ENCODE data around the gene NRDE2. TPM values are rescaled to one million over a fixed set of nuclear protein-coding genes. Genes with fewer than 3 reads are reported as not detected.
"Not testable (repeated sequence)": the region's sequence is repeated elsewhere in the genome, so short reads cannot be mapped to it uniquely, and the experiment has no call there.

Gene NRDE2
- total RNA-seq, 1 donor from 2014 or later, result 22.9 TPM

GRCh38 chr14:90356925-90357324 is 25.2 kb upstream of the NRDE2 start:
- intact Hi-C loops (cut with micrococcal nuclease), result no loop called here
- H3K9me3 Mint-ChIP-seq, result no peaks in the 10 kb centered on the region
- no peak overlapping the region for H3K4me3 Mint-ChIP-seq
- H3K36me3 Mint-ChIP-seq (ENCODE audit: low read depth), result no peaks in the 10 kb centered on the region
- no peaks in the 10 kb centered on the region for H3K4me1 Mint-ChIP-seq (ENCODE audit: low read depth)
- H3K27me3 Mint-ChIP-seq (ENCODE audit: insufficient read depth), result peaks cover 5% of the 10 kb centered on the region
- DNase-seq (ENCODE audit: low spot score), result no peak
- no peak overlapping the region for H3K27ac Mint-ChIP-seq

DNA sequence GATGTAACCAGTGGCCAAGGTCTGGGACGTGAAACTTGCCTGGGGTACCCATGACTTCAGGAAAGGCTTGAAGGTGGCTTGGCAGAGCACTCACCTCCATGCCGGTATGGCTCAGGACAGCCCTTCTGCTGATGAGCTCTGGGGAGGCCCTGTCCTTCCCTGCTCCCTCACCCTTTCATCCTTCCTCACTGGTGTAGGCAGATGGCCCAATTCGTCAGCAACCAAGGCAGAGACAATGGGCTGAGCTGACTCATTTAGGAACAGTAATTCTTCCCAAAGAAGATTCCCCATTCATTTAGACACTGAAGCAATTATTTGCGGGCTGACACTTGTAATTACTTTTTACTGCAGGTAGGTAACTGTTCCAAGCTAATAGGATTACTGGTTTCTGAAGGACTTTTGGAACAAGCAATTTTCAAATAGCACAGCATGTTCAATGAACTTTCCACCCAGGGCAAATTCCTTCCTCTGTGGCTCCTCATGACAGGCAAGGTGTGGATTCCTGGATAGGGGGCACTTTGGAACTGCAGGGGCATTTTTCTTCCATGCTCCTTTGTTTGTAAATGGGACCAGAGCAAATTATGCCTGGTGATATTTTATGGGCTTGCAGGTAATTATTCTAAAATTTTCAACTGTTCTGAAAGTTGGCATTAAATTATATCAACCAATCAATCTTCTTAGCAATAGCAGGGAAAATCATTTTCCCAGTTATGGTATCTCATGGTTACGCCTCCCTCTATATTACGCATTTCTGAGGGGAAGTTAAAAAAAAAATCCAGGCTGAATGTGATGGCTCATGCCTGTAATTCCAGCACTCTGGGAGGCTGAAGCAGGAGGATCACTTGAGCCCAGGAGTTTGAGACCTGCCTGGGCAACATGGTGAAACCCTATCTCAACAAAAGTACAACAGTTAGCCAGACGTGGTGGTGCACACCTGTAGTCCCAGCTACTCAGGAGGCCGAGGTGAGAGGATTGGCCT is 24.1 kb upstream of the NRDE2 start:
- no peak overlapping the region for H3K4me3 Mint-ChIP-seq
- H3K27me3 Mint-ChIP-seq (ENCODE audit: insufficient read depth), result peaks cover 5% of the 10 kb centered on the region
- H3K4me1 Mint-ChIP-seq (ENCODE audit: low read depth), result no peaks in the 10 kb centered on the region
- no peaks in the 10 kb centered on the region for H3K36me3 Mint-ChIP-seq (ENCODE audit: low read depth)
- H3K27ac Mint-ChIP-seq, result no peak overlapping the region
- intact Hi-C loops (cut with micrococcal nuclease), result no loop called here
- no peak for DNase-seq (ENCODE audit: low spot score)
- no peaks in the 10 kb centered on the region for H3K9me3 Mint-ChIP-seq

DNA sequence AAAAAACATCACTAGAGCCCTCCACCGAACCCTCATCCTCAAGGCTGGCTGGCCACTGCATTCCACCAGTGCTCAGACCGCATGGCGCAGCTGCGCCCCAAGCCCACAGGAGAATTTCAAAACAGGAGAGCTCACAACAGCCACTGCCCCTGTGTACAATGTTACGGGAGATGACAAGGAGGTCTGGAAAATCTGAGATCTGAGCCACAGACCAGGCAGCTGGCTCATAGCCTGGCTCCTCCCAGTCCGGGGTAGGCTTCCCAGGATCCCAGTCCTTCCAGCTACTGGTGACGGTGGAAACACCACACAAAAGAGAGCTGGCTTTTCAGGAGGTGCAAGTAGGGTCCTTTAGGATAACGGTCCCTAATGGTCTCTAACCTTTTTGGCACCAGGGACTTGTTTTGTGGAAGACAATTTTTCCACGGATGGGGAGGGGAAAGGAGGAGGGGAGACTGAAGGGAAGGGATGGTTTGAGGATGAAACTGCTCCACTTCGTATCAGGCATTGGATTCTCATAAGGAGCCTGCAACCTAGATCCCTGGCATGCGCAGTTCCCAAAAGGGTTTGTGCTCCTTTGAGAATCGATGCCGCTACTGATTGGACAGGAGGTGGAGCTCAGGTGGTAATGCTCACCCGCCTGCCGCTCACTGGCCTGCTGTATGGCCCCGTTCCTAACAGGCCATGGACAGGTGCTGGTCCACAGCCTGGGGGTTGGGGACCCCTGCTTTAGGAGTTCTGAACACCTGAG is 23.0 kb upstream of the NRDE2 start:
- no peak for DNase-seq (ENCODE audit: low spot score)
- H3K27me3 Mint-ChIP-seq (ENCODE audit: insufficient read depth), result peaks cover 5% of the 10 kb centered on the region
- H3K27ac Mint-ChIP-seq, result no peak overlapping the region
- no peaks in the 10 kb centered on the region for H3K9me3 Mint-ChIP-seq
- H3K4me1 Mint-ChIP-seq (ENCODE audit: low read depth), result peaks cover 4% of the 10 kb centered on the region
- H3K4me3 Mint-ChIP-seq, result no peak overlapping the region
- H3K36me3 Mint-ChIP-seq (ENCODE audit: low read depth), result no peaks in the 10 kb centered on the region
- intact Hi-C loops (cut with micrococcal nuclease), result no loop called here

DNA sequence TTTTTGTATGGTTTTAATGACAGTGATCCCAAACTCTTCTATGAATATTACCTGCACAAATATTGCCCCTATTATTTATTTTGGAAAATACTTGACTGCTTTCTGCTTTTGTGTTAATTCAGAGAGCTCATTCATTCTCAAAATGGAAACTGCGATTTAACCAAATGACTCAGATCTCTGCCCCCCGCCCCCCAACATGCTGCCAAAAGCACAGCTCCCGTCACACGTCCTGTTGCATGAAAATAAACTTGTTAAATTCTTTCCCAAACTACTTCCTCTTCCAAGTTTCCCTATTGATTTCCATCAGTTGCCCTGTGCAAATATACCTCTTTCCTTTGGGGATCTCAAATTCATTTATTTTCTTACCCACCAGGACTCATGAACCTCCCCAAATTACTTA is 18.0 kb upstream of the NRDE2 start:
- Mint-ChIP-seq H3K4me1 (ENCODE audit: low read depth) (peaks cover 4% of the 10 kb centered on the region), H3K9me3 (no peaks in the 10 kb centered on the region), H3K36me3 (ENCODE audit: low read depth) (no peaks in the 10 kb centered on the region), H3K27ac (no peak overlapping the region), H3K4me3 (no peak overlapping the region), H3K27me3 (ENCODE audit: insufficient read depth) (no peaks in the 10 kb centered on the region)
- DNase-seq (ENCODE audit: low spot score), result no peak
- intact Hi-C loops (cut with micrococcal nuclease), result no loop called here

GRCh38 chr14:90348270-90348669 is 16.5 kb upstream of the NRDE2 start:
- H3K9me3 Mint-ChIP-seq, result no peaks in the 10 kb centered on the region
- intact Hi-C loops (cut with micrococcal nuclease), result no loop called here
- no peak overlapping the region for H3K4me3 Mint-ChIP-seq
- no peaks in the 10 kb centered on the region for H3K27me3 Mint-ChIP-seq (ENCODE audit: insufficient read depth)
- H3K27ac Mint-ChIP-seq, result no peak overlapping the region
- peaks cover 4% of the 10 kb centered on the region for H3K4me1 Mint-ChIP-seq (ENCODE audit: low read depth)
- H3K36me3 Mint-ChIP-seq (ENCODE audit: low read depth), result no peaks in the 10 kb centered on the region
- no peak for DNase-seq (ENCODE audit: low spot score)

DNA sequence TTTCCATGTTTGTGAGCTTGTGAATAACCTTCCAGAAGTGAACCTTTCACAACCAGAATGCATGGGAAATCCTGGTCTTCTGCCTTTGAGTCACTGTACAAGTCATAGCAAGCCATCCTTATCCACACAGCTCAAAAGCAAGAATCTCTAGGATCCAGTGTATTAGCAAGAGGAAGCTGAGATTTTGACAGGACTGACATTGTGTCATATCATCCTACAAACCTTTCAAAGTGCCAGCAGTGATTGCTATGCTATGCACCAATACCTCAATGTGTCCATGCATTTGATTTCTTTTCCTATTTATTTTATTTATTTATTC is 13.5 kb upstream of the NRDE2 start:
- intact Hi-C loops (cut with micrococcal nuclease), result no loop called here
- H3K27me3 Mint-ChIP-seq (ENCODE audit: insufficient read depth), result no peaks in the 10 kb centered on the region
- no peaks in the 10 kb centered on the region for H3K9me3 Mint-ChIP-seq
- H3K36me3 Mint-ChIP-seq (ENCODE audit: low read depth), result no peaks in the 10 kb centered on the region
- peaks cover 4% of the 10 kb centered on the region for H3K4me1 Mint-ChIP-seq (ENCODE audit: low read depth)
- DNase-seq (ENCODE audit: low spot score), result no peak
- H3K27ac Mint-ChIP-seq, result no peak overlapping the region
- no peak overlapping the region for H3K4me3 Mint-ChIP-seq

DNA sequence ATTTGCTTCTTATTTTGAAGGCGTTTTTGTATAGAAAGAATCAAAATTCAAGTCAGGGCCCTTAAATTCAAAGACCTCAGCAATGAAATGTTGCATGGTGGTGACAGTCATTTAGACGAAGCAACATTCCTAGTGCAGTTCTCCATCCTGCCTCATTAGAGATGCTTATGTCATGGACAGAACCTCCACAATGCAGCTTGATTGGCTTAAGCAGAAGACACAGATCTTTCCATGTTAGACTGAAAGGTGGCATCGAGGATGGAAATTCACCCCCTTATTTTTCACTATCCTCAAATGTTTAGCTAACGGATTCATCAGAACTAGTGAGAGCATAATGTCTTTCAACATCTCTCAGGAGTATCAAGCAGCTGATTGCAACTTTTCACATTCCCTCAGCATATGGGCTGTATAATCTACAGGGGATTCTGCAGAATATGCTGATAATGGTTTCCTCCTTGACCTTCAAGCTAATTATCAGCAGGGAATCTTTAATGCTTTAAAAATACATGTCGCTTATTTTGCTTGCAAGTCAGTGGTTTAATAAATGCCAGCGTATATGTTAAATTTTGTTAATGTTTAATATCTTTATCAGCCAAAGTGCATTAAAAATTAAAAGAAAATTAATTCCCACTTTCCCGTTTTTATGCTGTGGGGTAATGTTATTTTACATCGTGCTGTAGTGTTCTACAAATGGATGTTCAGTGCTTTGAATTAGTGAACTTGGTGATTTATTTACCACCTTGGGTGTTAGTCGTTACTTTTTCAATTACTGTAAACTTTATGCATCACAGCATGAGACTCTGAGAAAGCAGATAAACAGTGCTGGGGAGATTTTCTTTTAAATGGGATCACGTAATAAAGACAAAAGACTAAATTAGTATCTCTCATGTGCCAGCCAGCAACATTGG is 12.8 kb upstream of the NRDE2 start:
- Mint-ChIP-seq H3K9me3 (no peaks in the 10 kb centered on the region), H3K27me3 (ENCODE audit: insufficient read depth) (peaks cover 2% of the 10 kb centered on the region), H3K36me3 (ENCODE audit: low read depth) (no peaks in the 10 kb centered on the region), H3K27ac (no peak overlapping the region), H3K4me3 (no peak overlapping the region), H3K4me1 (ENCODE audit: low read depth) (no peaks in the 10 kb centered on the region)
- DNase-seq (ENCODE audit: low spot score), result no peak
- intact Hi-C loops (cut with micrococcal nuclease), result no loop called here

DNA sequence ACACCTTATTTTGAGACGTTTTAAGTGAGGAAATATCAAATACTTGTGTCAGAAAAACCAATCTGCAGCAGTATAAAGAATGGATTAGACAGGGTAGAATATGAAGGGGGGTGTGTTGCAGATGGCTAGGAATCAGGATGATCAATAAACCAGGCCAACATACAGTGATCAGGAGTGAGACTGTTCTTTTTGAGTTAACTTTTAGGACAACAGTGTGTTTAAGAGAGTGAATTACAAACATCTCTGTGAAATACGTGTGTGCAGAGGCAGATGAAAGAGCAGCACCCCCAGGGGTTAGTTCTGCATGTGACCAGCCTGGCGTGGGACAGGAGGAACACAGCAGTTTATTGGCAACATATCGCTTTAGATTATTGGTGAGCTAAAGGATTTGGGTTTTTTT is 10.6 kb upstream of the NRDE2 start:
- H3K27me3 Mint-ChIP-seq (ENCODE audit: insufficient read depth), result peaks cover 10% of the 10 kb centered on the region
- no peak overlapping the region for H3K27ac Mint-ChIP-seq
- no peak for DNase-seq (ENCODE audit: low spot score)
- no peaks in the 10 kb centered on the region for H3K4me1 Mint-ChIP-seq (ENCODE audit: low read depth)
- no peak overlapping the region for H3K4me3 Mint-ChIP-seq
- no peaks in the 10 kb centered on the region for H3K9me3 Mint-ChIP-seq
- no peaks in the 10 kb centered on the region for H3K36me3 Mint-ChIP-seq (ENCODE audit: low read depth)
- intact Hi-C loops (cut with micrococcal nuclease), result no loop called here

DNA sequence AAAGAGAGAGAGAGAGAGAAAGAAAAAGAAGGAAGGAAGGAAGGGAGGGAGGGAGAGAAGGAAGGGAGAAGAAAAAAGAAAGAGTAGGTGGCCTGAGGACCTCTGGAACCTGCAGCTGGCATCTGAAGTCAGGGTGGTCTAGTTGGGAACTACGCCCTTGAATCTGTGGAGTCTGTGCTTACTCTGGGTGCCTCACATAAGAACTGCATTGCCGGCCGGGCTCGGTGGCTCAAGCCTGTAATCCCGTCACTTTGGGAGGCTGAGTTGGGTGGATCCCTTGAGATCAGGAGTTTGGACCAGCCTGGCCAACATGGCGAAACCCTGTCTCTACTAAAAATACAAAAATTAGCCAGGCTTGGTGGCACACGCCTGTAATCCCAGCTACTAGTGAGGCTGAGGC is 10.0 kb upstream of the NRDE2 start:
- no peaks in the 10 kb centered on the region for H3K36me3 Mint-ChIP-seq (ENCODE audit: low read depth)
- no peak overlapping the region for H3K27ac Mint-ChIP-seq
- no peak for DNase-seq (ENCODE audit: low spot score)
- H3K4me1 Mint-ChIP-seq (ENCODE audit: low read depth), result no peaks in the 10 kb centered on the region
- intact Hi-C loops (cut with micrococcal nuclease), result no loop called here
- H3K27me3 Mint-ChIP-seq (ENCODE audit: insufficient read depth), result peaks cover 16% of the 10 kb centered on the region
- H3K4me3 Mint-ChIP-seq, result no peak overlapping the region
- H3K9me3 Mint-ChIP-seq, result no peaks in the 10 kb centered on the region

- H3K36me3 Mint-ChIP-seq (ENCODE audit: low read depth); H3K9me3 Mint-ChIP-seq; H3K27ac Mint-ChIP-seq; intact Hi-C loops (cut with micrococcal nuclease); H3K4me3 Mint-ChIP-seq; DNase-seq (ENCODE audit: low spot score); H3K4me1 Mint-ChIP-seq (ENCODE audit: low read depth): not testable (repeated sequence)
- peaks cover 20% of the 10 kb centered on the region for H3K27me3 Mint-ChIP-seq (ENCODE audit: insufficient read depth)
Observed at GRCh38 chr14:90341232-90341631, 9.5 kb upstream of the NRDE2 start.

GRCh38 chr14:90336985-90337384 is 5.2 kb upstream of the NRDE2 start:
- Mint-ChIP-seq H3K4me1 (ENCODE audit: low read depth) (peaks cover 7% of the 10 kb centered on the region), H3K9me3 (no peaks in the 10 kb centered on the region), H3K27me3 (ENCODE audit: insufficient read depth) (peaks cover 40% of the 10 kb centered on the region), H3K36me3 (ENCODE audit: low read depth) (peaks cover 2% of the 10 kb centered on the region), H3K4me3 (no peak overlapping the region), H3K27ac (no peak overlapping the region)
- intact Hi-C loops (cut with micrococcal nuclease), result loop anchor here (5.0 kb wide), 1 partner anchor 1950 kb away; the partner anchor contains the start of gene SPATA7
- DNase-seq (ENCODE audit: low spot score), result no peak

DNA sequence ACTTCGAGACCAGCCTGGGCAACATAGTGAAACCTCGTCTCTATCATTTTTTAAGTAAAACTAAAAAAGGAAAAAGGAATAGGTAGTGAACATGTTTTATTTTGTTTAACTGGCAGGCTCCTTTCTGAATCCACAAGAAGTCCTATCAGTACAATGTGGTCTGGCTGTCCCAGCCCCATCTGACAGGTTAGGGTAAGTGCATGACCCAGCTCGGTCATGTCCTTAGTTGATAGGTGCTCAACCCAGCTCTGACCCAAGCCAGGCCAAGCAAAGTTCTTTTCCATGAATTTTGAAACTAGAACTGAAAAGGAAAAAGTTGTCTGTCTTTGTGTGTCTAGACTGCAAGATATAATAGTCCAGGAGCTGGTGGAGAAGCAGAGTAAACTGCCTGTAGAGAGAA is 4.7 kb upstream of the NRDE2 start:
- Mint-ChIP-seq H3K27me3 (ENCODE audit: insufficient read depth) (peaks cover 40% of the 10 kb centered on the region), H3K4me1 (ENCODE audit: low read depth) (peaks cover 11% of the 10 kb centered on the region), H3K9me3 (no peaks in the 10 kb centered on the region), H3K4me3 (no peak overlapping the region), H3K27ac (no peak overlapping the region), H3K36me3 (ENCODE audit: low read depth) (peaks cover 2% of the 10 kb centered on the region)
- no peak for DNase-seq (ENCODE audit: low spot score)
- intact Hi-C loops (cut with micrococcal nuclease), result loop anchor here (5.0 kb wide), 1 partner anchor 1949 kb away; the partner anchor contains the start of gene SPATA7
